ENCODE results near the gene FOXP1. TPM values are rescaled to one million over a fixed set of nuclear protein-coding genes. Genes with fewer than 3 reads are reported as not detected.

FOXP1 gene
- total RNA-seq, 1 experiment from 2014 or later = 58.4 TPM

DNA sequence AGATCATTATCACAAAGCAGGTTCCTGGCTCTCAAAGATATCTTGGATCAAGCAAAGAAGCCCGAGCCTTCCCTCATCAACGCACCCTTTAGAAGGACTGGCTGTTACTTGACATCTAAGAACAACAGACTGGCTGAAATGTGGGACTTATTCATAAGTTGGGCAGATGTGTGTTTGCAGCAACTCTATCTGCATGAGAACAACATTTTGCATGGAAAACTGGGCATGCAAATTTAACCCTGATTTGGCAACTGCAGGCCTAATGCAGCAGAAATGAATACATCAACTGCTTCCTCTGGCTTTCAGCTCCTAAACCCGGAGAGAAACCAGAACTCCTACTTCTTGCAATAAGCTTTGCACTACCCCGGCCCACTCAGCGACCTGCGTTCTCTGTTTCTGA lies 35.0 kb upstream of the FOXP1 start:
- ChIA-PET CTCF (no interaction called here), POLR2A (ENCODE audit: low non-redundant PET) (no interaction called here)
- TF ChIP-seq EZH2 (IDR thresholded peaks at IDR 0.05; ENCODE audit: borderline replicate concordance, low read depth, low read length, poor library complexity, severe bottlenecking) = no peak
- TF ChIP-seq, protein P1, sequence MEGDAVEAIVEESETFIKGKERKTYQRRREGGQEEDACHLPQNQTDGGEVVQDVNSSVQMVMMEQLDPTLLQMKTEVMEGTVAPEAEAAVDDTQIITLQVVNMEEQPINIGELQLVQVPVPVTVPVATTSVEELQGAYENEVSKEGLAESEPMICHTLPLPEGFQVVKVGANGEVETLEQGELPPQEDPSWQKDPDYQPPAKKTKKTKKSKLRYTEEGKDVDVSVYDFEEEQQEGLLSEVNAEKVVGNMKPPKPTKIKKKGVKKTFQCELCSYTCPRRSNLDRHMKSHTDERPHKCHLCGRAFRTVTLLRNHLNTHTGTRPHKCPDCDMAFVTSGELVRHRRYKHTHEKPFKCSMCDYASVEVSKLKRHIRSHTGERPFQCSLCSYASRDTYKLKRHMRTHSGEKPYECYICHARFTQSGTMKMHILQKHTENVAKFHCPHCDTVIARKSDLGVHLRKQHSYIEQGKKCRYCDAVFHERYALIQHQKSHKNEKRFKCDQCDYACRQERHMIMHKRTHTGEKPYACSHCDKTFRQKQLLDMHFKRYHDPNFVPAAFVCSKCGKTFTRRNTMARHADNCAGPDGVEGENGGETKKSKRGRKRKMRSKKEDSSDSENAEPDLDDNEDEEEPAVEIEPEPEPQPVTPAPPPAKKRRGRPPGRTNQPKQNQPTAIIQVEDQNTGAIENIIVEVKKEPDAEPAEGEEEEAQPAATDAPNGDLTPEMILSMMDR (conservative IDR thresholded peaks at IDR 0.05; ENCODE audit: low read depth, low read length) = no peak
- no peaks in the 10 kb centered on the region for H3K36me3 ChIP-seq (ENCODE audit: insufficient read depth, low read length, poor library complexity, severe bottlenecking)
- H3K4me3 ChIP-seq (ENCODE audit: low read depth, low read length, poor library complexity, severe bottlenecking) = no peak overlapping the region
- no peaks in the 10 kb centered on the region for H3K27me3 ChIP-seq (replicated peaks; ENCODE audit: insufficient read depth, low read depth, low read length, poor library complexity)
- H3K9me3 ChIP-seq (ENCODE audit: low read depth, low read length, poor library complexity, severe bottlenecking) = no peaks in the 10 kb centered on the region
- no peak for DNase-seq (ENCODE audit: low spot score)
- H3K4me1 ChIP-seq (ENCODE audit: insufficient read depth, low read length, poor library complexity, severe bottlenecking) = no peaks in the 10 kb centered on the region
- no TSS peak for BruUV-seq (replicated peaks)
- H3K27ac ChIP-seq (ENCODE audit: low read depth, low read length, poor library complexity, severe bottlenecking) = no peak overlapping the region
- intact Hi-C loops (cut with micrococcal nuclease; ENCODE audit: unreplicated experiment) = no loop called here

DNA sequence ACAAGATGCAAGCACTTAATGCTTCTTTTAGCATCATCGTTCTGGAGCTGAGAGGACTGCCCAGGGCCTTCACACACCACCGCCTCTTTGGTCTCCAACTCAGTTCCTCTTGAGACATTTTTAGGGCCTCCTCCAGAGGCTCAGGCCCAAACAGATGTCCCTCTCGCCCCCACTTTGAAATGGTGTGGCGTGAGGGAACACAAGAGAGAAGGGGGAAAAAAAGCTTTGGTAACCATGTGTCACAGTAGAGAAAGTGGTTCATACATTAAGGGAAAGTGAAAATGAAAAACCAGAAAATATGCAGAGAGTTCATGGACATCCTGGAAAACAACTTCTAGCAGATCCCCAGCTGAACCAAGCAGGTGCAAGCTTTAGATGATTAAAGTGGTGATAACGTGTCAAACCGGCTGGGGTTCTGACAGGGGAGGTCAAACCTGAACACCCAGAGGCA lies 33.1 kb upstream of the FOXP1 start:
- H3K4me3 ChIP-seq (ENCODE audit: low read depth, low read length, poor library complexity, severe bottlenecking) = no peak overlapping the region
- no peaks in the 10 kb centered on the region for H3K4me1 ChIP-seq (ENCODE audit: insufficient read depth, low read length, poor library complexity, severe bottlenecking)
- intact Hi-C loops (cut with micrococcal nuclease; ENCODE audit: unreplicated experiment) = no loop called here
- H3K27me3 ChIP-seq (replicated peaks; ENCODE audit: insufficient read depth, low read depth, low read length, poor library complexity) = no peaks in the 10 kb centered on the region
- H3K9me3 ChIP-seq (ENCODE audit: low read depth, low read length, poor library complexity, severe bottlenecking) = no peaks in the 10 kb centered on the region
- H3K36me3 ChIP-seq (ENCODE audit: insufficient read depth, low read length, poor library complexity, severe bottlenecking) = no peaks in the 10 kb centered on the region
- CTCF ChIA-PET = no interaction called here
- H3K27ac ChIP-seq (ENCODE audit: low read depth, low read length, poor library complexity, severe bottlenecking) = no peak overlapping the region
- POLR2A ChIA-PET (ENCODE audit: low non-redundant PET) = no interaction called here
- no peak for DNase-seq (ENCODE audit: low spot score)
- TF ChIP-seq EZH2 (IDR thresholded peaks at IDR 0.05; ENCODE audit: borderline replicate concordance, low read depth, low read length, poor library complexity, severe bottlenecking) = no peak
- TF ChIP-seq, protein P1 (conservative IDR thresholded peaks at IDR 0.05; ENCODE audit: low read depth, low read length) = no peak
- no TSS peak for BruUV-seq (replicated peaks)

DNA sequence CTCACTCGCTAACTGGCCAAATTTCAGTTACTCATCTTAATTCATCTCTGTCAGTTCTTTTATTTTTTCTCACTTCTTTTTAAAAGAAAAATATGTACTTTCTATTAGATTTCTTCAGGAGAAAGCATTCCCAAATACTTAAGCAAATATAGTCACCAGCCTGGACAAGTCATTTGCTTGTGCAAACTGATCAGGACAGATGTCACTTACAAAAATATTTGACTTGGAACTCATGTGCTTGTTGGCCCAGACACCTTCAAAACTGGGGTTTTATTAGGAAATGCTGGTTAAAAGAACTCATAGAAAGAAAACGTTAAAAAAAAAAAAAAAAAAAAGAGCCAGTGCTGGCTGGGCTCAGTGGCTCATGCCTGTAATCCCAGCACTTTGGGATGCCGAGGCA lies 31.3 kb upstream of the FOXP1 start:
- H3K27me3 ChIP-seq (replicated peaks; ENCODE audit: insufficient read depth, low read depth, low read length, poor library complexity) = no peaks in the 10 kb centered on the region
- TF ChIP-seq, protein P1 (conservative IDR thresholded peaks at IDR 0.05; ENCODE audit: low read depth, low read length) = no peak
- TF ChIP-seq EZH2 (IDR thresholded peaks at IDR 0.05; ENCODE audit: borderline replicate concordance, low read depth, low read length, poor library complexity, severe bottlenecking) = no peak
- ChIA-PET CTCF (no interaction called here), POLR2A (ENCODE audit: low non-redundant PET) (no interaction called here)
- H3K27ac ChIP-seq (ENCODE audit: low read depth, low read length, poor library complexity, severe bottlenecking) = no peak overlapping the region
- no peak for DNase-seq (ENCODE audit: low spot score)
- intact Hi-C loops (cut with micrococcal nuclease; ENCODE audit: unreplicated experiment) = no loop called here
- H3K4me3 ChIP-seq (ENCODE audit: low read depth, low read length, poor library complexity, severe bottlenecking) = no peak overlapping the region
- H3K9me3 ChIP-seq (ENCODE audit: low read depth, low read length, poor library complexity, severe bottlenecking) = no peaks in the 10 kb centered on the region
- no peaks in the 10 kb centered on the region for H3K4me1 ChIP-seq (ENCODE audit: insufficient read depth, low read length, poor library complexity, severe bottlenecking)
- H3K36me3 ChIP-seq (ENCODE audit: insufficient read depth, low read length, poor library complexity, severe bottlenecking) = no peaks in the 10 kb centered on the region
- no TSS peak for BruUV-seq (replicated peaks)
